Measurements from ENCODE around the gene XYLT1. TPM values are rescaled to one million over a fixed set of nuclear protein-coding genes. Genes with fewer than 3 reads are reported as not detected.

Gene XYLT1
- total RNA-seq, 1 experiment from 2014 or later = under 0.01 TPM

DNA sequence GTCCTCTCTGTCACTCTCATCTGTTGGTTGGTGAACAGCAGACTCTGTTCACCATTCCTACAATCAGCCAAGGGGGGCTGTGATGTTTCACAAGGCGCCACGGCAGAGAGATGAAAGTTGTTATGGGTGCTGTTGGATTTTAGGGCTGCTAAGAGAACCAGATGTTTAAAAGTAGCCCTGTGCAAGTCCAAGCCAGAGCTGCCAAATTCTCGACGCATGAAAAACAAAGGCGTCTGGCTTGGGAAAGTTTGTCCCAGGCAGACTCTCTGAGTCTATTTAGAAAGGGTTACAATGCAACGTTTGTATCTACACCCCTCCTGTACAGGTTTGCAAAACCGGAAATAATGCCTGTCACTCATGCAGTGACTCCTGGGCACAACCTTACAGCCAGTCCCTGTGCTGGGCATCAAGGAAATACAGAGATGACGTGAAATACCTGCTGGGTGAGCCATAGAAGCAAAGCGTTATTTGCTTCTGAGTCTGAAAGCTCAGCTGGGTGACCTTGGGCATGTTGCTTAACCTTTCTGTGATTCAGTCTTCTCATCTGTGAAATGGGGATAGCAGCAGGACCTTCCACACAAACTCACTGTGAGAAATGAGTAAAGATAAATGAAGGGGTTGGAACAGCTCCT lies 74.8 kb downstream of the XYLT1 start:
- no peaks in the 10 kb centered on the region for H3K36me3 ChIP-seq
- no peaks in the 10 kb centered on the region for H3K27me3 ChIP-seq
- H3K27ac ChIP-seq = no peak overlapping the region
- DNase-seq = no peak
- no peaks in the 10 kb centered on the region for H3K9me3 ChIP-seq (replicated peaks)
- no peak overlapping the region for H3K4me3 ChIP-seq
- H3K4me1 ChIP-seq = no peaks in the 10 kb centered on the region

DNA sequence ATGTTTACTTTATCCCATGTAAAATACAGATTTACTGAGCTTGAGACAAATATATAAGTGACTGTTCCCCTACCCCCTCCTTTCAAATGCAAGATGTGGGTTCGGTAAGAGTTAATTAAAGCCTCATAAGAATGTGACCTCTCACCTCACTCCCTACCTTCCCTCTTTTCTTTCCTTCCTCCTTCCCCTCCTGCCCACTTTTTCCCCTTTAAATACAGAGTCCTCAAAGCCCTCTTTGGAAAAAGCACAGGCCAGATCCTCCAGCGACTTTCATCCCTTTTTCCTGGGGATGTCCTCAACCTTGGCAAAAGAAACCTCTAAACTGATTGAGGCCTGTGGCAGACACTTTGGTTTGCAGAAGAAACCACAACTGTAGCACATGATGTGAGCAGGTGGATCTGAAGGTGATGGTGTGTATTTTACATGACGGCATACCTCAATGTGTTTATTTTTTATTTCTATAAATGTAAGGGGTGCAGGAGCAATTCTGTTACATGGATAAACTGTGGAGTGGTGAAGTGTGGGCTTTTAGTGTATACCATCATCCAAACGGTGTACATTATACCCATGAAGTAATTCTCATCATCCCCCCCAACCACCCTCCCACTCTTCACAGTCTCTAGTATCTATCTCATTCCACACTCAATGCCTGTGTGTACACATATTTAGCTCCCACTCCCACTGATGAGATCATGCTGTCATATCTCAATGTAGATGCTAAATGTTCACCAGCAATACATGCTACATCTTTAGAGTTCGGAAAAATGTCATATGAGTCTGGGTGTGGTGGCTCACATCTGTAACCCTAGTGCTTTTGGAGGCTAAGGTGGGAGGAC lies 77.7 kb downstream of the XYLT1 start:
- H3K36me3 ChIP-seq = no peaks in the 10 kb centered on the region
- H3K4me1 ChIP-seq = no peaks in the 10 kb centered on the region
- no peak for DNase-seq
- H3K27me3 ChIP-seq = no peaks in the 10 kb centered on the region
- H3K9me3 ChIP-seq (replicated peaks) = no peaks in the 10 kb centered on the region
- no peak overlapping the region for H3K4me3 ChIP-seq
- H3K27ac ChIP-seq = no peak overlapping the region

DNA sequence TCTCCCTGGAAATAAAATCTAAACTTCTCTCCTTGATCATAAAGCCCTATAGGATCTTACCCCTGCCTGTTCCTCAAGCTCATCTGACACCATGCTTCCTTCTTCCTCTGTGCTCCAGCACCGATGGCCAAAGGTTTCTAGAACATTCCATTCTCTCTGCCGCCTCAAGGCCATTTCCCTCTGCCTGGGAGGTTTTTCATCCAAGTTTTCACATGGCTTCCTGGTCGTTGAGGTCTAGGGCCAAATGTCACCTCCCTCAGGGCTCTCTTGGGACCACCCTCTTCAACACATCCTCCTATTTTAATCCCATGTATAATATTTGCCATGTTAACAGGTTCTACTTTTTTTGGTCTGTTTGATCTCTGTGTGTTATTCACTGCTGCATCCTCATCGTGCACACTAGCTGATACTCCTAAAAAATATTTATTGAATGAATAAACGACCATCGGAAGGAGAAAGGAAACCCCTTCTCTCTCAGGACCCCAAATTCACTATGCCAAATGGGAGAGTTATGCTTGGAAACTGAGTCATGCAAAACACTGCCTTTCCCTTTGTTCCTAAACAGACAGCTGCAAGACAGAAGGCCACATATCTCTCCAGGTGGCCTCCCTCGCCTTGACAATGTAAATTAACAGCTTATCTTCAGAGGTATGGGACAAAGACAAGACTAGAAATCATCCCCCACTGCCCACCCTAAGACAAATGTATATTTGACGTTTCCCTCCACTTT lies 78.5 kb downstream of the XYLT1 start:
- Histone ChIP-seq H3K27ac (no peak overlapping the region), H3K4me1 (no peaks in the 10 kb centered on the region), H3K36me3 (no peaks in the 10 kb centered on the region), H3K4me3 (no peak overlapping the region), H3K27me3 (no peaks in the 10 kb centered on the region), H3K9me3 (replicated peaks) (no peaks in the 10 kb centered on the region)
- DNase-seq = no peak

DNA sequence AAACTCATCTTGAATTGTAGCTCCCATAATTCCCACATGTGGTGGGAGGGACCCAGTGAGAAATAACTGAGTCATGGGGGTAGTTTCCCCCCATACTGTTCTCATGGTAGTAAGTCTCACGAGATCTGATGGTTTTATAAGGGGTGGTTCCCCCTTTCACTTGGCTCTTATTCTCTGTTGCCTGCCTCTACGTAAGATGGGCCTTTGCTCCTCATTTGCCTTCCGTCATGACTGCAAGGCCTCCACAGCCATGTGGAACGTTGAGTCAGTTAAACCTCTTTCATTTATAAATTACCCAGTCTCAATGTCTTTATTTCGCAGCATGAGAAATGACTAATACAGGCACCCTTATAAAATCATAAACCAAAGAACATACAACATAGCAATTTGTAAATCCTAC lies 79.0 kb downstream of the XYLT1 start:
- H3K36me3 ChIP-seq = no peaks in the 10 kb centered on the region
- H3K27me3 ChIP-seq = no peaks in the 10 kb centered on the region
- H3K27ac ChIP-seq = no peak overlapping the region
- H3K4me1 ChIP-seq = no peaks in the 10 kb centered on the region
- no peak overlapping the region for H3K4me3 ChIP-seq
- no peaks in the 10 kb centered on the region for H3K9me3 ChIP-seq (replicated peaks)
- no peak for DNase-seq

DNA sequence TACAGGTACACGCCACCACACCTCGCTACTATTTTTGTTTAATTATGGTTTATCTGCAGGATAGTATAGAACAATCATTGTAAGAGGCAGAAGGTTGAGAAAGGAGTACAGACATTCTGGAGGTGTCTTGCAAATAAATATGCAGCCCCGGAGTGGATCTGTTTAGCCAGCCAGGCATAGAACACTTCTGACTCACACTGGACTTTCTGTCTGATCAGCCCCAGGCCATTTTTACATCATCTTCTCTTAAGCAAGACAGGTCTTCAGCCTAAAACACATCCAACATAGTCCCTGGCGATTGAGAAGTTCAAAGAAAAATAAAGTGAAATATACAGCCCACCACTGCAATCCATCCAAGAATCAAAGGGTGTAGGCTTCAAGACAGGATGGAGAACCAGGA lies 81.4 kb downstream of the XYLT1 start:
- no peaks in the 10 kb centered on the region for H3K4me1 ChIP-seq
- DNase-seq = no peak
- H3K27ac ChIP-seq = no peak overlapping the region
- no peaks in the 10 kb centered on the region for H3K9me3 ChIP-seq (replicated peaks)
- no peaks in the 10 kb centered on the region for H3K27me3 ChIP-seq
- no peaks in the 10 kb centered on the region for H3K36me3 ChIP-seq
- H3K4me3 ChIP-seq = no peak overlapping the region

DNA sequence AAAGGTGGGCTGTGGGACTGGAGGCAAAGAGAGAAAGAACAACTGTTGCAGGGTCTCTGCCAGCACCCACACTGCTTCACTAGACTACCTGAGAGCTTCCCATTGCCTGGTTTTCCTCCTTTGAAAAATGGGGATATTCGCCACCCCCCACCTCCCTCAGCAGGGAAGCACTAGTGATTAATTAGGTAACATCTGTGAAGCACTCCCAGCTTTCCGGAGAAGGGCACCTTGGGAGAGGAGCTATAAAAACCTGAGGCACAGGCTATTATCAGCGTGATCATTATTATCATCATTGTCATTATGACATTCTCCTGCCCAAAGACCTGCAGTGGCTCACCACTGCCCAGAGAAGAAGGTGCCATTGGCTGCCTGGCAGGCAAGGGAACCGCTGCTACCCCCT lies 83.5 kb downstream of the XYLT1 start:
- H3K4me1 ChIP-seq = no peaks in the 10 kb centered on the region

DNA sequence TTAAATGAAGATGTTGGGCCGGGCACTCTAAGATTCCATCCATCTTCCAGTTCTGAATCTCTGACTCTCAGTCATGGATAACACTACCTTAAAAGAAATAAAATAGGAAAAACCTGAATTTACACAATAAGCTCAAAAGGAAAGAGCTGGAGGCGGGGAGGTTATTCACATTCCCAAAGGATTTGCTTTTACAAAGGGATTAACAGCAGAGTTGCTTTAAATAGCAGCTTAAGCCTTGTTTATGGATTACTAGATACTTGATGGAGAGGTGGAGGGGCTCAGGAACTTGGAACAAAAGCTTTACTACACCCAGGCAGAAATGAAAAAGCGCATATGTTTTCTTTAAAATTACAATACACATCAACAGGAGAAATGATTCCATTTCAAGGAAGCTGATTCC lies 84.5 kb downstream of the XYLT1 start:
- Histone ChIP-seq H3K4me3 (no peak overlapping the region), H3K27me3 (no peaks in the 10 kb centered on the region), H3K9me3 (replicated peaks) (no peaks in the 10 kb centered on the region), H3K27ac (no peak overlapping the region), H3K36me3 (no peaks in the 10 kb centered on the region), H3K4me1 (no peaks in the 10 kb centered on the region)
- no peak for DNase-seq

More for the DNA sequence above, 83.5 kb downstream of the XYLT1 start:
- DNase-seq = no peak
- no peaks in the 10 kb centered on the region for H3K9me3 ChIP-seq (replicated peaks)
- no peak overlapping the region for H3K27ac ChIP-seq
- H3K27me3 ChIP-seq = no peaks in the 10 kb centered on the region
- no peaks in the 10 kb centered on the region for H3K36me3 ChIP-seq
- no peak overlapping the region for H3K4me3 ChIP-seq

DNA sequence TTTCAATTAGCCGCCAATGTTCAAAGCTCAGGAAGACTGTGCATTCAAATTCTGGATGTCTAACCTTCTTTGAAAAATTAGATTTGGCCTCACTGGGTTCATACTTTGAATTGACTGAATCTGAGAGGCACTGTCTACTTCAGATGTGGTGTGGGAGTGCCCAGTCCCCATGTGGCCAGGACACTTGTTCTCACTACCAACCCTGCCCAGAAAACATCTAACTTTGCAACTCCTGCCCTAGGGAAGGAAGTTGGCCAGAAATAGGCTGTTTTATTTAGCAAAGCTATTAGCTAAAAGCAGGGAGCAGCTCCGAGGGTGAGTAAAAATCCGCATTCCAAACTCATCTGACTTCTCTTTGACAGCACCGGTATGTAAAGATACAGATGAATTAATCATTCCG lies 86.3 kb downstream of the XYLT1 start:
- no peak overlapping the region for H3K4me3 ChIP-seq
- no peaks in the 10 kb centered on the region for H3K4me1 ChIP-seq
- H3K36me3 ChIP-seq = no peaks in the 10 kb centered on the region
- H3K27ac ChIP-seq = no peak overlapping the region
- DNase-seq = no peak
- H3K9me3 ChIP-seq (replicated peaks) = no peaks in the 10 kb centered on the region
- no peaks in the 10 kb centered on the region for H3K27me3 ChIP-seq

DNA sequence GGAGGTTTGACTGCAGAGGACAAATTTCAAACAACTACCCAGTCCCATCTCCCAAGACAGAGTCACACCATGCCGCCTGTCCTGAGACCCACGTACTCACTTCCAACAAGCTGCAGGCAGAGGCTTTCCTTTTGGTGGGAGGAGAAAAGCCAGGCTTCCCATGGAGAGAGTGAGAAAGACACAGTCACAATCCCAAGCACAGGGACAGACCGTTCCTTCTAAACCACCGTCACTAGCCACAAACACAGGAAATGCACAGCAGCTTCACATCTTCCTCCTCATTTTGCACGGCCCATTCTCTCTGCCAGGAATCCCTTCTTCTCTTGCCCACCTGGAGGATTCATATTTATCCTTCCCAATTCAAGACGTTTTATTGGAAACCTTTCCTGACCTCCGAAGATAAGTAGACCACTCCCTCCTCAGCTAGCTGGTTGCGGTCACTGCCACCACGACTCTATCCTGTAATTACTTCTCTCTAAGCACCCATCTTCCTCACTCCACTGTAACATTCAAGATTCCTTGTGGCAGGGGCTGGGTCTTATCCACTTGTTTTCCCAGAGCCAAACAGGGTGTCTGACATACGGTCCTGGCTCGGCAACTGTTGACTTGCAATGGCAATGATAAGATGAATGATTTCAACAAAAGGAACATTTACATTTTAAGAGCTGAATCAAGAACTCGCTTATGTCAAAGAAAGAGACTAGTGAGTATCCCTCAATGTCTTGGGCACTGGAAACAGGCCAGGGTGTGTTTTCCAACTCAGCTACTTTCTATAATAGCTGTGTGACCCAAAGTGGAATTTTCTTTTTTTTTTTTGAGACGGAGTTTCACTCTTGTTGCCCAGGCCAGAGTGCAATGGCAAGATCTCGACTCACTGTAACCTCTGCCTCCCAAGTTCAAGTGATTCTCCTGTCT lies 87.6 kb downstream of the XYLT1 start:
- H3K4me1 ChIP-seq = no peaks in the 10 kb centered on the region
- H3K27me3 ChIP-seq = no peaks in the 10 kb centered on the region

DNA sequence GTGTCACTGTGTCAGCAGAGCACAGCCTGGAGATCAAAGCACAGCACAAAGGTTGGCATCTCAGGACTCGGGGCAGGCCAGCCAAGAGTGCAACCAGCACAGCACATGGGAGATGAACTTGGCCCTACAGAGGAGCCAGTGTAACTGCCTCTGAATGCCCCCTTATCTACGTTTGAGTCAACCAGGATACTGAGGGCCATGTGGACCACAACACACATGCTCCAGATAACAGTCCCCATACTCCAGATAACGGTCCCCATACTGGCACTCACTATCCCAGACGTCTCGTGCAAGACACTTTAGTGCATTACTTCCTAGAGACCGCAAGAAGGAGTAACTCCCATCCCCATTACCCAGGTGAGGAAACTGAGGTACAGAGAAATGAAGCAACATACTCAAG lies 88.2 kb downstream of the XYLT1 start:
- DNase-seq = no peak
- H3K27ac ChIP-seq = no peak overlapping the region
- no peak overlapping the region for H3K4me3 ChIP-seq
- H3K27me3 ChIP-seq = no peaks in the 10 kb centered on the region
- H3K9me3 ChIP-seq (replicated peaks) = no peaks in the 10 kb centered on the region
- H3K4me1 ChIP-seq = no peaks in the 10 kb centered on the region
- H3K36me3 ChIP-seq = no peaks in the 10 kb centered on the region

More for the DNA sequence above, 87.6 kb downstream of the XYLT1 start:
- Histone ChIP-seq H3K4me3 (no peak overlapping the region), H3K9me3 (replicated peaks) (no peaks in the 10 kb centered on the region), H3K27ac (no peak overlapping the region), H3K36me3 (no peaks in the 10 kb centered on the region)
- DNase-seq = no peak

DNA sequence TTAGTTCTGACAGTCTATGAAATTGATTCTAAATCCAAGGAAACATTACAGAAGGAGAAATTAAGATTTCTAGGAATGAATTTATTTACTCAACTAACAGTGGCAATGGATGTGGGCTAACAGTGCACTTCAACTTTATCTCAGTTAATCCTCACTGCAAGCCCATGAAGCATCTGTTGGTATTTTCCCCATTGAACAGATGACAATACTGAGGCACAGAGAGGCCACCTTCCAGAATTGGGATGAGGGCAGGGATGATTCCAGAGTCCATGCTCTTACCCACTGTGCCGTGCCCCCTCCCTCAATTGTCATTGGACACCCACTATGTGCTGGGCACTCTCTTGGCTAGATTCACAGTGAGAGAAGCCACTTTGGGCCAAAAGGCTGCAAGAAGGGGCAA lies 89.0 kb downstream of the XYLT1 start:
- Histone ChIP-seq H3K9me3 (replicated peaks) (no peaks in the 10 kb centered on the region), H3K4me1 (no peaks in the 10 kb centered on the region), H3K4me3 (no peak overlapping the region), H3K27ac (no peak overlapping the region), H3K27me3 (no peaks in the 10 kb centered on the region), H3K36me3 (no peaks in the 10 kb centered on the region)
- DNase-seq = no peak

DNA sequence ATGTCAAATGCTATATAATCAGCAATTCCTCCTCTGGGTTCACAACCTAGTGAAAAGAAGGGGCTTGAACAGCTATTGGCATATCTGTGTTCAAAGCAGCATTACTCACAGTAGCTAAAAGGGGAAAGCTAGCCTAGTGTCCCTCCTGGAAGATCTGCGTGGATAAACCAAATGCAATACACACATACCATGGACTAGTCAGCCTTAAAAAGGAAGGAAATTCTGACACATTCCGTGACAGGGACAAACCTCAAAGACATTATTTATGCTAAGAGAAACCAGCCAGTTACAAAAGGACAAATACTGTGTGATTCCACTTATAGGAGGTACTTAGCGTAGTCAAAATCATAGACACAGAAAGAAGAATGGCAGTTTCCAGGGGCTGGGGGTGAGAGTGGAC lies 90.1 kb downstream of the XYLT1 start:
- Histone ChIP-seq H3K27ac (no peak overlapping the region), H3K4me1 (no peaks in the 10 kb centered on the region)
- DNase-seq = no peak

DNA sequence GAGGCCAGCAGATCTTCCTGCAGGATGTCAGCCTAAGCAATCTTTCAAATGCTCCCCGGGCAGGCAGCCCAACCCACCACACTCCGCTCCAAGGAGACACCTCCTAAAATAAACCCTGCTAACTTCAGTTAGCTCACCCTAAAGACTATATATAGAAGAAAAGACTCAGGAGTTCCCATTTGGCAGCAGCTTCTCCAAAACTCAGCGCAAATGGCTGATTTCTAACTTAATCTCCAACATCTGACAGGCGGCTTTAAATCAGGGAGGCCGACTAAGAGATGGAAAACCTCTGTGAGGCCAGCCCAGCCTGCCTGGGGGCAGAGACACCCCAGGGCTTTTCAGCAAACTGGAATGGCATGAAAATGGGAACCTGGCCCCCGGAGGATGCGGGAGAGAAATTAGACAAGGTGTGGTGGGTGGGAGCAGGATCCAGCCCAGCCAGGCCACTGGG lies 91.6 kb downstream of the XYLT1 start:
- no peaks in the 10 kb centered on the region for H3K9me3 ChIP-seq (replicated peaks)
- no peak overlapping the region for H3K27ac ChIP-seq
- DNase-seq = no peak
- H3K36me3 ChIP-seq = no peaks in the 10 kb centered on the region
- no peaks in the 10 kb centered on the region for H3K4me1 ChIP-seq
- no peak overlapping the region for H3K4me3 ChIP-seq
- no peaks in the 10 kb centered on the region for H3K27me3 ChIP-seq

More for the DNA sequence above, 90.1 kb downstream of the XYLT1 start:
- Histone ChIP-seq H3K4me3 (no peak overlapping the region), H3K36me3 (no peaks in the 10 kb centered on the region), H3K9me3 (replicated peaks) (no peaks in the 10 kb centered on the region), H3K27me3 (no peaks in the 10 kb centered on the region)
